Posterior cingulate gyrus (tissue), 11 donors: ENCODE measurements around the gene TEX36.
"Not testable (repeated sequence)": the region's sequence is repeated elsewhere in the genome, so short reads cannot be mapped to it uniquely, and the experiment has no call there.

Experiments used
- DNase-seq, 10 donors: peaks; one replicate each; pipeline versions ENCODE4 v3.0.0 to v3.0.0-alpha.2; 2020 to 2021; ENCODE audit warnings: mixed read lengths in 3 of 10
- intact Hi-C: fragments of 100-400 bp; cut with DNase I; formaldehyde crosslinking; loops from one replicate; pipeline ENCODE4 v1.15.1; 2023

Gene TEX36

GRCh38 chr10:125692601-125693523 lies 9.9 kb upstream of the TEX36 start:
- intact Hi-C loops = no loop called here
- DNase-seq = no peak

- no peak for DNase-seq
- intact Hi-C loops = no loop called here
These were observed 9.2 kb upstream of the TEX36 start for GRCh38 chr10:125692196-125692595.

- no peak for DNase-seq
- intact Hi-C loops = no loop called here
These were observed 8.4 kb upstream of the TEX36 start for GRCh38 chr10:125691160-125691981.

- DNase-seq = no peak
- intact Hi-C loops = no loop called here
These were observed 7.1 kb upstream of the TEX36 start for GRCh38 chr10:125689955-125690569.

- DNase-seq = no peak
- intact Hi-C loops = no loop called here
These were observed 4.7 kb upstream of the TEX36 start for GRCh38 chr10:125687507-125688185.

GRCh38 chr10:125684581-125684980 lies 1.6 kb upstream of the TEX36 start:
- intact Hi-C loops = no loop called here

GRCh38 chr10:125683821-125684220 lies 858 bp upstream of the TEX36 start:
- intact Hi-C loops = no loop called here
- DNase-seq = no peak

More at GRCh38 chr10:125684581-125684980, 1.6 kb upstream of the TEX36 start:
- no peak for DNase-seq

- no peak for DNase-seq
- intact Hi-C loops = no loop called here
These were observed 3.5 kb downstream of the TEX36 start for GRCh38 chr10:125679436-125679835.

GRCh38 chr10:125672884-125673283 lies 10.1 kb downstream of the TEX36 start:
- DNase-seq = no peak
- intact Hi-C loops = no loop called here

- no peak for DNase-seq
- intact Hi-C loops = no loop called here
These were observed 20.4 kb downstream of the TEX36 start for GRCh38 chr10:125662584-125662983.

- intact Hi-C loops = no loop called here
- DNase-seq = no peak
These were observed 20.9 kb downstream of the TEX36 start for GRCh38 chr10:125661941-125662515.

- intact Hi-C loops = no loop called here
- no peak for DNase-seq
These were observed 21.5 kb downstream of the TEX36 start for GRCh38 chr10:125661431-125661940.

- DNase-seq = no peak
These were observed 23.9 kb downstream of the TEX36 start for GRCh38 chr10:125659071-125659470.

GRCh38 chr10:125656523-125656922 lies 26.4 kb downstream of the TEX36 start:
- intact Hi-C loops = no loop called here
- DNase-seq = no peak

More at GRCh38 chr10:125659071-125659470, 23.9 kb downstream of the TEX36 start:
- intact Hi-C loops = no loop called here

GRCh38 chr10:125653113-125653512 lies 29.9 kb downstream of the TEX36 start:
- DNase-seq, intact Hi-C loops: not testable (repeated sequence)

- intact Hi-C loops = no loop called here
- DNase-seq = no peak
These were observed 36.7 kb downstream of the TEX36 start for GRCh38 chr10:125646311-125646710.

- DNase-seq = no peak
- intact Hi-C loops = no loop called here
These were observed 41.6 kb downstream of the TEX36 start for GRCh38 chr10:125641398-125641797.

- intact Hi-C loops = no loop called here
- no peak for DNase-seq
These were observed 42.3 kb downstream of the TEX36 start for GRCh38 chr10:125640653-125641052.

GRCh38 chr10:125639846-125640245 lies 43.1 kb downstream of the TEX36 start:
- intact Hi-C loops = no loop called here
- no peak for DNase-seq

GRCh38 chr10:125638555-125638954 lies 44.4 kb downstream of the TEX36 start:
- DNase-seq = no peak
- intact Hi-C loops = no loop called here
